Amniotic epithelial cell (primary cell): Measurements from ENCODE around the gene SCRN3.
"Not testable (repeated sequence)": the region's sequence is repeated elsewhere in the genome, so short reads cannot be mapped to it uniquely, and the experiment has no call there.

Source experiments
- DNase-seq: peaks from one replicate; pipeline ENCODE4 v3.0.0-alpha.2; 2010; ENCODE audit warnings: low read depth

Gene SCRN3

DNA sequence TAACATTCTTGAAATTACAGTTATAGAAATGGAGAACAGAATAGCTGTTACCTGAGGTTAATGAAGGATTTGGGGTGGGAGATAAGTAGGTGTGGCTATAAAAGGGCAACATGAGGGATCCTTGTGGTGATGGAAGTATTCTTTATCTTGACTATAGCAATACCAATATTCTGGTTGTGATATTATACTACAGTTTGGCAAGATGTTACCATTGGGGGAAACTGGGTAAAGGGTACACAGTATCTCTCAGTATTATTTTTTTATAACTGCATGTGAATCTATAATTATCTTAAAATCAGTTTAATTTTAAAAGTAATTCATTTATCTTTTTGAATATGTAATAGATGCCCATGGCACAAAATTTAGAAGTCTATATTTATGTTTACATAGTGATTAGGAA is 8.1 kb downstream of the SCRN3 start:
- no peak for DNase-seq

DNA sequence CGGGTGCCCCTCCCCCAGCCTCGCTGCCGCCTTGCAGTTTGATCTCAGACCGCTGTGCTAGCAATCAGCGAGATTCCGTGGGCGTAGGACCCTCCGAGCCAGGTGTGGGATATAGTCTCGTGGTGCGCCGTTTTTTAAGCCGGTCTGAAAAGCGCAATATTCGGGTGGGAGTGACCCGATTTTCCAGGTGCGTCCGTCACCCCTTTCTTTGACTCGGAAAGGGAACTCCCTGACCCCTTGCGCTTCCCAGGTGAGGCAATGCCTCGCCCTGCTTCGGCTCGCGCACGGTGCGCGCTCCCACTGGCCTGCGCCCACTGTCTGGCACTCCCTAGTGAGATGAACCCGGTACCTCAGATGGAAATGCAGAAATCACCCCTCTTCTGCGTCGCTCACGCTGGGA is 14.5 kb downstream of the SCRN3 start:
- DNase-seq: not testable (repeated sequence)

DNA sequence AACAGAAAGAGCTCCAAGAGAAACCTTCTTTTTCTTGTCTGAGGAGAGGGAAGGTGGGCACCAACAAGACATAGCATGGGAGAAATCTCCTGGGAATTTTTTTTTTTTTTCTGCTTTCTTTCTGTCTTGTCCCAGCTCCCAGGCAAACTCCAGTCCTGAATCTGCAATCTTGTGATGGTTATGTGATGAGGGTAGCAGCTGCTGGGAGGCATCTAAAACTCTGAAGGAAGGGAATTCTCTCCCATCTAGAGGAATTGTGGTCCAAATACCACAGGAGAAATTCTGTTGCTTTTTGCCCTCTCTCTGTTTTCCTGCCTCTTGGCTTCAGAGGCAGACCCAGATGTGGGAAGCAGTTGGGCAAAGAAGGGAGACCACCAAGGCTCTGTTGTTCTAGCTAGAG is 16.7 kb downstream of the SCRN3 start:
- no peak for DNase-seq

DNA sequence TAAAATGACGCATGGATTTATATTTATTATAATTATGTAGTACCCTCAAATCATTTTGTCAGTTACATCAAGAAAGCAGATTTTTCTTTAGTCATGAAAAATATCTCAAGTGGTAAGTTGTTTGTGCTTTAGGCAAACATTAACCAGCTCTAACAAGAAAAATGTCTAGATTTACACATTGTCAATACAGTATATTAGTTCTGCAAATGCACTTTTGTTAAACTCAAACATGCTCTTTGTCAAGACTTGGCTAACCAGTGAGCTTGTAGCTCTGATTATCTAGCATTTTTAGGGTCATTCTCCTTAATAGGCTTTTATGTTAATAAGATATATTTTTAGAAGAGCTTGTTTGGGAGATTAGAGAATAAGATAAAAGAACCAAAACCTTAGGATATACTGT is 32.7 kb downstream of the SCRN3 start:
- DNase-seq: no peak

DNA sequence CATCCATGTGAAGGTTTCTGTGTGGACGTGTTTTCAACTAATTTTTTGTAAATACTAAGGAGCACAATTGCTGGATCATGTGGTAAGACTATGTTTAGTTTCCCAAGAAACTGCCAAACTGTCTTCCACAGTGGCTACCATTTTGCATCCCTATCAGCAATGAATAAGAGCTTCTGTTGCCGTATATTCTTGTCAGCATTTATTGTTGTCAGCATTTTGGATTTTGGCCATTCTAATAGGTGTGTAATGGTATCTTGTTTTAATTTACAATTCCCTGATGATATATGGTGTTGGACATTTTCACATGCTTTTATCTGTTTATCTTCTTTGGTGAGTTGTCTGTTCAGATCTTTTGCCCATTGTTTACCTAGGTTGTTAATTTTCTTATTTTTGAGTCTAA is 34.5 kb downstream of the SCRN3 start:
- DNase-seq: no peak

DNA sequence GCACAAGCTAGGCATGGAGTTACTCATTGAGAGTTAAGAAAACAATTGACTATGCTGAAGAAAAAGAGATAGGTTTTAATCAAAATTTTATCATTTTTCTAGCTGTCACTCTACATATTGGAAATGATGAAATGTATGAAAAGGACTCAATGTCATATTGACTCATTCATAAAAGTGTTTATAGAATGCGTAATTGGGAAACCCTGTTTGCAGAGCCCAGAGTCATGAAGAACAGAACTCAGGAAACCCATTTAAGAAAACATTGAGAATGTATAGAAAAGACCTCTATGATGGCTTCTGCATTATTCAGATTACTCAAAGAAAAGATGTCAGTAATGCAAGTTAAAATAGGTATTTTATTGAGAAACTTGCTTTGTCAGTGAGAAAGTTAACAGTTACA is 36.4 kb downstream of the SCRN3 start:
- DNase-seq: no peak

DNA sequence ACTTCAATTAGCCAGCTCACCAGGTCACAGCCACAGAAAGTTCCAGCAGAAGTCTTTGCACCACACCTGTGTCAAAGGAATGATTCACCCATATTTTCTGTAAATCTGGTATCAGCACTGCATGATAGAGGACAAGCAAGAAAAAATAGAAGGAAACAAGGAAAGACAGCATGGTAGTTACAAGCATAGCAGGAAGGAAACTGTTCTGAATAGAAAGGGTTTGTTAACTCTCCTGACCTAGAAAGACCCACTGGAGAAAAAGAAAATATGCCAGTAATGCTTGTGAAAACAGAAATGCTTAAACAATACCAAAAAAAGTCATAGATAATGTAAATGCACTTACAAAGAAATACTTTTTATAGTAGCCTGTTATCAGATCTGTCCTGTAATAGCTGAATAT is 40.8 kb downstream of the SCRN3 start:
- DNase-seq: peak; percentile 4

DNA sequence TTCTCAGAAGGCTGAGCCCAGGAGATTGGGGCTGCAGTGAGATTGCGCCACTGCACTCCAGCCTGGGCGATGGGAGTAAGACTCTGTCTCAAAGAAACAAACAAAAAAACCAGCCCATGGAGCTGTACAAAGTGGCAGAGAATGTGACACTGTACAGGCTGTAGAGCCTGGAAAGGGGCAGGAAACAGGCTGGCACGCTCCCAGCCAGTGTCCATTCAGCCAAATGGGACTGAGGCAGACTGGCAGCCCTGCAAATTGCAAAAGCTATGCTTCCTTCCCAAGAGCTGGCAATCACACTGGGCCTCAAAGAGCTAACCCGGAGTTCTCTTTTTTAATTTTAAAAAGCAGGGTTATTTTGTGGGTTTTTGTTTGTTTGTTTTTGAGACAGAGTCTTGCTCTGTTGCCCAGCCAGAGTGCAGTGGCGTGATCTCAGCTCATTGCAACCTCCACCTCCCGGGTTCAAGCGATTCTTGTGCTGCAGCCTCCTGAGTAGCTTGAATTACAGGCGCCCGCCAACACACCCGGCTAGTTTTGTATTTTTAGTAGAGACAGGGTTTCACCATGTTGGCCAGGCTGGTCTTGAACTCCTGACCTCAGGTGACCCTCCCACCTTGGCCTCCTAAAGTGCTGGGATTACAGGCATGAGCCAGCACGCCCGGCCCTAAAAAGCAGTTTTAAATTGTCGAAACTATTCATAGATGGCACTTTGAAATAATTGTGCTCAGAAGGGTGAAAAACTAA is 42.8 kb downstream of the SCRN3 start:
- DNase-seq: no peak

DNA sequence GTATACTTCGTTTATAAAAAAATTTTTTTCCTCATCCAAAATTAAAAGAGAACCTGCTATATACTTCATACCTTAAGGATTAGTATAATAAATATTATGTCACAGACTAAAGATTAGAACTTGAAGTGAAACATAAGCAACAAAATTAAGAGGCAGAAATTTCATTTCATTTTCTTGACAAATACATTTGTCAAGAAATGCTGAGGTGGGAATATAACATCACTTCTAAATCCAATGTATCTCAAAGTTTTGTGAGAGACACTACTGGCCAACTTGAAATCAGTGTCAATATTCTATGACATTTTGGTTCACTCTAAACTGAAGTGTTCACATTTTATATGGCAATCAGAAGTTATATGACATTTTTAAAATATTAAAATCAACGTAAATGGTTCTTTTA is 43.8 kb downstream of the SCRN3 start:
- no peak for DNase-seq

DNA sequence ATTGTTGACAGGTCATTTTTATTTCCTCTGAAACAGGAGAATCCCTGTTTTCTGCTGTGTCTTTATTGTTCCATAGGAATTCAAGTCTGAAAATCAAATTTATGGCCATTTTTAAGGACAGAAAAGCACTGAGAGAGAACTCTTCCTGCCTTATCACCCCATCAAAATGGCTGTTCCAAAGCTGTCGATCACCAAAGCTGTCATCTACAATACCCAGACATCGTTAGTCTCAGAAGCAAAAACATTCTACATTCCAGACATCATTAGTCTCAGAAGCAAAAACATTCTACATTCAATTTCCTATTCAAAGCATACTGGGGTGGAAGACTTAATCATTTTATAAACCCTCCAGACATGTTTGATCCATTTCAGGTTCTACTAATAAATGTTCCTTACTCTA is 44.4 kb downstream of the SCRN3 start:
- DNase-seq: no peak

DNA sequence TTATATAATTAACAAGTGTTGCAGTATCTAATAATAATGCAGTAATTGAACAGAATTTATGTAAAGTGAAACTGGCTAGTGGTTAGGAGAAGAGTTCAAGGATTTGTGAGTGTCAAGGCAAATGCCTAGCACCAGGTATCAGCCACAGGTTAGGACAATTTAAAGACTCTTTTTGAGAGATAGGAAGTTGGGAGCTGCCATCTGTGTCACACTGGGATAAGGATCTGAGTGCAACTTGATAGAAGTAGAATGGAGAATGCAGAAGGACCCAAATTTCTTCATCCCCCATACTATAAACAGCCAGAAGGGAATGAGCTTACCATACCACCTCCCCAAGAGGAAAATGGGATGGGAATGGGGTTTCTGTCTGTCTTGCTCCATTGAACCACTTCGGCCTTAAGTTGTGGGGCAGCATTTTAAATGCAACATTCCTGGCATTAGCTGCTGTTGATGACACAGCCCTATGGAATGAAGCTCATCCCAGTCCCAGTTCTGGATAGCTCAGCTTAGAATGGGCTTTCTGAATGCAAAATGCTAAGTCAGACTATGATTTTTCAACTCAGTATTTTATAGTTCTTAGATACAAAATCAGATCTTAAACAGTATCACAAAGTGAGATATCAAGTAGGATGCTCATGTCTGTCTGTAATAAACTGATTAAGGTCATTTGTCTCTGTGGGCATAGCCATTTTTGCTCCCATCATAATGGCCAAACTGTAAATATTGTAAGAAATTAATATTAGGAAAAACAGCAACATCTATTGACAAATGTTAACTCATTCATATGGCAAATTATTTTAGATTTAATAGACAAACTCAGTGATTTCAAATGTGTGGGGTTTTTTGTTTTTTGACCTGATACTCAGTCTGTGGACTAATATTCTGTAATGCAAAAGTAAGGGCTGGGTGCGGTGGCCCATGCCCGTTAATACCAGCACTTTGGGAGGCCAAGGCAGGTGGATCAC is 47.3 kb downstream of the SCRN3 start:
- peak; percentile 77 for DNase-seq

DNA sequence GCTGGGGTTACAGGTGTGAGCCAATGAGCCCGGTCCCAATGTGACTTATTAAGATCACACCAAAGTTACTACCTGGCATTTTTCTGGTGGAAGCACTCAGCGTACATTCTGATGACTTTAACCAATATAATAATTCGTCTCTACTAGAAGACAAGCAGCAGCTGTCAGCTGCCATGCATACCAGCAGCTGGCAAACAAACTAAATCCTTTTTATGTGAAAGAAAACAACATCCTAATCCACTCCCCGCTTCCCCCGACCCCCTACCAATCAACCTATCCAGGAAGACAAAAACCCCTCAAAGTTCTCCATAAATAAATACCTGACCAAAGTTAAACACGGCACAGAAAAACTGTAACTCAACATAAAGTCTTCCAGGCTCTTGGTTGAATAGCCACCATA is 49.2 kb downstream of the SCRN3 start:
- no peak for DNase-seq

DNA sequence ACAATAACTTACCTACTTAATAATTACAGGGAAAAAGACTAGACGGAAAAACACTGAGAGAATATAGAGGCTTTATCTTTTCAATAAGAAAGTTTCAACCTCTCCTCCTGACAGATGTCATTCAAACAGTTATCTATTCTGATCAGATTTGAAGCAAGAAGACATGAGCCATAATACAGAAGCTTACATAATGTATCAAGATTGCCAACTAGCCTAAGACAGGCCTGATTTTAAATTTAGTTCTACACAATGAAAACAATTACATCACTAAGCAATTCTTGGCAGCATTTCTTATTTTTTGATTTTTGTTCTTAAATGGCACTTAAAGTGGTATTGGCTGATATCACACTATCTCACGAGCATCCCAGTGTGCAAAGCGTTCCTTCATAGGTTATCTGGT is 49.7 kb downstream of the SCRN3 start:
- DNase-seq: no peak

DNA sequence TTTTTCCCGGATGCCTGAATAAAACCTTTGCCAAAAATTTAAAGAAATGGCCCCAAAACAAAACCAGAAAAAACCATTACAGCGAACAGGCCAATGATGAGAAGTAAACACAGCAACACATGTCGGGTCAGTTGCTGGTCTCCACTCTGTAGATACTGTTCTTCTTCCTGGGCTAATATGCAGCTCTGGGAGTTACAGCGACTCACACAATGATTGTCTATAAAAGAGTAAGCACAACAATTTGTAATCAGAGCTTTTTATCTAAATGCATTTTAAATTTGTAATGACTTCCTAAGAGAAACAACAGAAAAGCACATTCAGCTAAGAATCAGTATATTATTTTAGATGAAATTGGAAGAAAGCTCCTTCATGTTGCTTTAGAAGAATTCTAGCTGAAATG is 51.0 kb downstream of the SCRN3 start:
- no peak for DNase-seq

DNA sequence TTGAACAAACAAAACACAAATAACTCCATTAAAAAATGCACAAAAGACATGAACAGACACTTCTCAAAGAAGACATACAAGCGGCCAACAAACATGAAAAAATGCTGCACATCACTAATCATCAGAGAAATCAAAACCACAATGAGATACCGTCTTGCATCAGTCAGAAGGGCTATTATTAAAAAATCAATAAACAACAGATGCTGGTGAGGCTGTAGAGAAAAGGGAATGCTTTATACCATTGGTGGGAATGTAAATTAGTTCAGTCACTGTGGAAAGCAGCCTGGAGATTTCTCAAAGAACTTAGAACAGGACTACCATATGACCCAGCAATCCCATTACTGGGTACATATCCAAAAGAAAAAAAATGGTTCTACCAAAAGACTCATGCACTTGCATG is 53.5 kb downstream of the SCRN3 start:
- no peak for DNase-seq

DNA sequence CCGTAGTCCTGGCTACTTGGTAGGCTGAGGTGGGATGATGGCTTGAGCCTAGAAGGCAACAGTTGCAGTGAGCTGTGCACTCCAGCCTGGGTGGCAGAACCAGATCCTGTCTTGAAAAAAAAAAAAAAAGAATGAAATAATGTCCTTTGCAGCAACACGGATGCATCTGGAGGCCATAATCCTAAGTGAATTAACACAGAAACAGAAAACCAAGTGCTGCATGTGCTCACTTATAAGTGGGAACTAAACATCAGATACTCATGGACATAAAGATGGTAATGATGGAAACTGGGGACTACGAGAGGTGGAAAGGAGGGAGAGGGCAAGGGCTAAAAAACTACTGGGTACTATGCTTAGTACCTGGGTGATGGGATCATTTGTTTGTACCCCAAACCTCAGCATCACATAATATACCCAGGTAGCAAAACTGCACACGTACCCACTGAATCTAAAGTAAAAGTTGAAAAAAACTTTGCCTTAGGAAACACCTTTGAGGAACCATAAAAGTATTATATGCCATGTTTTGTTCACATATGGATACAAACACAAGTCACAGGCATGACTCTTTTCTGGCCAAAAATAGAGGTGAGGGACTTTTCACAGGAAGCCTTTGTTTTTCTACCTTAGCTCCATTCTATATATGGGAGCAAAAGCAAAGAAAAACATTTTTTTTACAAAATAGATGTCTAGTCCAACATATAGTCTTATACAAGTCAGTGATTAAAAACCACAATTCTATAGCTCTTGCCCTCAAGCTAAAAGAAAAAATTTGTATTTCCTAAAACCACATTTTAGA is 54.7 kb downstream of the SCRN3 start:
- DNase-seq: no peak

DNA sequence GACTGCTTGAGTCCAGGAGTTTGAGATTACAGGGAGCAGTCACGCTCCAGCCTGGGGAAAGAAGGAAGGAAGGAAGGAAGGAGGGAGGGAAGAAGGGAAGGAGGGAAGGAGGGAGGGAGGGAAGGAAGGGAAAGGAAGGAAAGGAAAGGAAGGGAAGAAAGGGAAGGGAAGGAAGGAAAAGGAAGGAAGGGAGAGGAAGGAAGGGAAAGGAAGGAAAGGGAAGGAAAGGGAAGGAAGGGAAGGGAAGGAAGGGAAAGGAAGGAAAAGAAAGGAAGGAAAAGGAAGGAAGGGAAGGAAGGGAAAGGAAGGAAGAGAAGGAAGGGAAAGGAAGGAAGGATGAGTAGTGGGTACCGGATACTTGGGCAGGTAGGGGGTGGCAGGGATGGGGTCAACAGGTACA is 59.0 kb downstream of the SCRN3 start:
- DNase-seq: no peak

DNA sequence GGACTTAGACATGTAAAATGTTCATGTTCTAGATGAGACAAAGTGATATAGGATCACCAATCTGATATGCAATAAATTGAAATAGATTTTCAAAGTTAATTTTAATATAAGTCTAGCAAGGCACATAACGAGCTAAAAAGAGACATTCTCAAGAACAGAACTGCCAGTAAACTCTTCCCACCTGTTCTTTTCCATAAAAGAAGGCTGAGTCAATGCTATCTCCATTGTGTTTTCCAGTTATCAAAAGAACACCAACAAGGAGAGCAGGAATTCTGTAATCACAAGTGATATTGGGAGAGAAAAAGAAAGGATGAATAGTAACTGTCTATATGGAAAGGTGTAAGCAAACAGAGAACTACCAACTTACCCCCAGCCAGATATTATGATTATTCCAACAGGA is 65.7 kb downstream of the SCRN3 start:
- no peak for DNase-seq

DNA sequence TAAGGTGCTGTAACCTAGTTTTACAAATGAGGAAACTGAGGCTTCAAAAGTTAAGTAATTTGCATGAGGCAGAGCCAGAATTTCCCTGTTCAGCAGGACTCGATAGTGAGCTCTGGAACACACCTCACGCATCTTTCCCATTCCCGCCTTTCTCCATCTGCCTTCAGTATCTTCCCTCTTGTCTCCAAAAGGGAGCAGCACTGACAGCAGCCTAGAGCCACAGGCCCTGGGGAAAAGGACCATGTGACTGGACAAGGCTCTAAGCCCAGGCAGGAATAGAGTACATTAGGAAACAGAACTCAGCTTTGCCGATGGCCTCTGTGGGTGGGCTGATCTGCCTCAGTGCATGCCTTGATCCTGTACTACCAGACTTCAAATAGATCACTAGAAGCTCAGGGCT is 69.8 kb downstream of the SCRN3 start:
- peak; percentile 17 for DNase-seq

DNA sequence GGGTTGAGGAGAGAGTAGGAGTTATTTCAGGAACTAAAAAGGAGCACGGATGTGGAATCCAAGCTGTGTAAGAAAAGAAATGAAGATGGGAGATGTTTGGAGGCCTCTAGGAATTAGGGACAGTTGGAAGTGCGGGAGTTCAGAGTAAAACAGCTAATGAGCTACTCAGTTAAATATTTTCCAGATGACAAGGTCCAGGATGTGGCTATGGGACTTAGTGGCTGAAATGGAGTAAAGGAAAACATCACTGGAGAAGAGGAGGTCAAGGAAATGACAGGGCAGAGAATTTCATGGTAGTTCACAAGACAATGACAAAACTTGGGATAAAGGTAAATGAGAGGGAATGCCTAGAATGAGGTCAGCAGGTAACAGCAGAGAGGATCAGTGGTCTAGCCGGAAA is 78.3 kb downstream of the SCRN3 start:
- DNase-seq: no peak

DNA sequence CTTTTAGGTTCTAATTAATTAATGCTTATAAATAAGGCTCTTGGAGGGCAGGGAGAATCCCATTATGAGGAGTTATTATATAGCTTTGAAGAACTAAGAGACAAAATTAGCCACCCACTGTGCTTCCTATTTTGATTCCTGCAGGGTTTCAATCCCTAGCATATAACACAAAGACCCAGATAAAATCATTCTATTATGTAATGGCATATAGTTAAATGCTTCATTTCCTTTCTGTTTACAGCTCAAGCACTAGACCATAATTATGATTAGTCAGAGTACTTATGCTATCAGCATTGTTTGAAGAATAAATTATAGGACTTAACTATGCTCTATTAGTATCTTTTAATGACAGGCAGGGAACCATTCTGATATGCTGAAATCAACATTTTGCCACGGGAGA is 82.2 kb downstream of the SCRN3 start:
- no peak for DNase-seq
